ENCODE results near the gene OR2V1.
"Not testable (repeated sequence)": the region's sequence is repeated elsewhere in the genome, so short reads cannot be mapped to it uniquely, and the experiment has no call there.

Gene OR2V1

GRCh38 chr5:181160152-181160754 is 29.3 kb upstream of the OR2V1 start:
- FAIRE-seq: no peak

- FAIRE-seq: peak; percentile 30
Observed at GRCh38 chr5:181159286-181160151, 28.6 kb upstream of the OR2V1 start.

GRCh38 chr5:181158869-181159268 is 27.9 kb upstream of the OR2V1 start:
- FAIRE-seq: no peak

GRCh38 chr5:181156758-181157157 is 25.8 kb upstream of the OR2V1 start:
- no peak for FAIRE-seq

- no peak for FAIRE-seq
Observed at GRCh38 chr5:181153814-181154213, 22.8 kb upstream of the OR2V1 start.

- FAIRE-seq: no peak
Observed at GRCh38 chr5:181152406-181152805, 21.4 kb upstream of the OR2V1 start.

- FAIRE-seq: no peak
Observed at GRCh38 chr5:181151146-181151545, 20.2 kb upstream of the OR2V1 start.

GRCh38 chr5:181149806-181150733 is 19.1 kb upstream of the OR2V1 start:
- no peak for FAIRE-seq

- no peak for FAIRE-seq
Observed at GRCh38 chr5:181149355-181149754, 18.4 kb upstream of the OR2V1 start.

- FAIRE-seq: not testable (repeated sequence)
Observed at GRCh38 chr5:181146927-181147636, 16.1 kb upstream of the OR2V1 start, which contains the start of gene OR2V2. Gene OR2V2, plus strand, starts transcription at chr5:181147586. Its CDS starts 7,357 bp downstream, at chr5:181154943.

GRCh38 chr5:181145133-181145532 is 14.2 kb upstream of the OR2V1 start:
- FAIRE-seq: no peak

GRCh38 chr5:181142054-181142453 is 11.1 kb upstream of the OR2V1 start:
- no peak for FAIRE-seq

- FAIRE-seq: no peak
Observed at GRCh38 chr5:181140766-181141165, 9.8 kb upstream of the OR2V1 start.

GRCh38 chr5:181138258-181138657 is 7.3 kb upstream of the OR2V1 start:
- FAIRE-seq: no peak

GRCh38 chr5:181136361-181136955 is 5.5 kb upstream of the OR2V1 start:
- FAIRE-seq: no peak

- FAIRE-seq: no peak
Observed at GRCh38 chr5:181134259-181134658, 3.3 kb upstream of the OR2V1 start.

GRCh38 chr5:181133610-181134231 is 2.8 kb upstream of the OR2V1 start:
- FAIRE-seq: no peak

GRCh38 chr5:181133083-181133482 is 2.1 kb upstream of the OR2V1 start:
- FAIRE-seq: no peak

GRCh38 chr5:181131514-181131913 is 545 bp upstream of the OR2V1 start:
- no peak for FAIRE-seq

GRCh38 chr5:181130081-181130480 is 888 bp downstream of the OR2V1 start:
- FAIRE-seq: not testable (repeated sequence)

GRCh38 chr5:181129601-181130000 is 1.4 kb downstream of the OR2V1 start:
- no peak for FAIRE-seq
